GM19193 (cell line): Measurements from ENCODE around the gene C10orf67.

ENCODE experiments used
- POLR2A ChIP-seq: IDR thresholded peaks from 4 replicates; pipeline ENCODE4 v1.6.1; 2011; ENCODE audit not compliant: insufficient read depth, insufficient read length; ENCODE audit errors: extremely low read depth

Gene C10orf67

GRCh38 chr10:23197416-23197861 lies 147.2 kb downstream of the C10orf67 start:
- no peak for TF ChIP-seq POLR2A

GRCh38 chr10:23196915-23197314 lies 147.7 kb downstream of the C10orf67 start:
- no peak for TF ChIP-seq POLR2A

GRCh38 chr10:23195846-23196600 lies 148.6 kb downstream of the C10orf67 start:
- TF ChIP-seq POLR2A: no peak

GRCh38 chr10:23194966-23195845 lies 149.4 kb downstream of the C10orf67 start:
- no peak for TF ChIP-seq POLR2A

GRCh38 chr10:23194471-23194965 lies 150.1 kb downstream of the C10orf67 start:
- TF ChIP-seq POLR2A: no peak

GRCh38 chr10:23193435-23194074 lies 151.0 kb downstream of the C10orf67 start:
- no peak for TF ChIP-seq POLR2A

GRCh38 chr10:23192712-23193434 lies 151.7 kb downstream of the C10orf67 start:
- no peak for TF ChIP-seq POLR2A

GRCh38 chr10:23191764-23192711 lies 152.6 kb downstream of the C10orf67 start, which contains the start of gene PTF1A:
TSS of gene PTF1A (plus strand) at chr10:23192312. CDS start at chr10:23192531, 219 bp downstream.
- TF ChIP-seq POLR2A: no peak

GRCh38 chr10:23190872-23191763 lies 153.5 kb downstream of the C10orf67 start:
- no peak for TF ChIP-seq POLR2A

GRCh38 chr10:23189024-23189423 lies 155.6 kb downstream of the C10orf67 start:
- no peak for TF ChIP-seq POLR2A

- no peak for TF ChIP-seq POLR2A
Measured at GRCh38 chr10:23187155-23187554, 157.4 kb downstream of the C10orf67 start.

- TF ChIP-seq POLR2A: no peak
Measured at GRCh38 chr10:23186697-23187096, 157.9 kb downstream of the C10orf67 start.

- no peak for TF ChIP-seq POLR2A
Measured at GRCh38 chr10:23186178-23186577, 158.4 kb downstream of the C10orf67 start.

- TF ChIP-seq POLR2A: no peak
Measured at GRCh38 chr10:23174977-23175512, 169.6 kb downstream of the C10orf67 start.
